Measurements from ENCODE around the gene DDX55.

DNA sequence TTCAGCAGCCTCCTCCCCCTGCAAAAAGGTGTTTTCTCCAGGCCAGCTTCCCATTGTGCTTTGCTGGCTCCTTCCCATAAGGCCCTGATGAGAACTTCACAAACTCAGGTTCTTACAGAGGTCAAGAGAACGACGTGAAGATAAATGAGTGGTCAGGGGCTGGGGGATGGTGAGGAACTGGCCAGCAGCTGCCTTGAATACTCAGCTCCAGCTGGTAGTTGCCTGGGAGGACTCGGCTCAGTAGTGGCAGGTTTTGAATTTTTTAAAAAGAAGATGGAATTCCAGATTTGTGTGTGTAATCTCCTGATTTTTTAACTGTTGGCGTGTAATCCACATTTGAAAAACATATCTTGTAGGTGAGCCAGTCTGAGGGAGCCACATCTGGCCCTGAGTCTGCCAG lies 5.9 kb downstream of the DDX55 start:
- TF ChIP-seq, protein P1, sequence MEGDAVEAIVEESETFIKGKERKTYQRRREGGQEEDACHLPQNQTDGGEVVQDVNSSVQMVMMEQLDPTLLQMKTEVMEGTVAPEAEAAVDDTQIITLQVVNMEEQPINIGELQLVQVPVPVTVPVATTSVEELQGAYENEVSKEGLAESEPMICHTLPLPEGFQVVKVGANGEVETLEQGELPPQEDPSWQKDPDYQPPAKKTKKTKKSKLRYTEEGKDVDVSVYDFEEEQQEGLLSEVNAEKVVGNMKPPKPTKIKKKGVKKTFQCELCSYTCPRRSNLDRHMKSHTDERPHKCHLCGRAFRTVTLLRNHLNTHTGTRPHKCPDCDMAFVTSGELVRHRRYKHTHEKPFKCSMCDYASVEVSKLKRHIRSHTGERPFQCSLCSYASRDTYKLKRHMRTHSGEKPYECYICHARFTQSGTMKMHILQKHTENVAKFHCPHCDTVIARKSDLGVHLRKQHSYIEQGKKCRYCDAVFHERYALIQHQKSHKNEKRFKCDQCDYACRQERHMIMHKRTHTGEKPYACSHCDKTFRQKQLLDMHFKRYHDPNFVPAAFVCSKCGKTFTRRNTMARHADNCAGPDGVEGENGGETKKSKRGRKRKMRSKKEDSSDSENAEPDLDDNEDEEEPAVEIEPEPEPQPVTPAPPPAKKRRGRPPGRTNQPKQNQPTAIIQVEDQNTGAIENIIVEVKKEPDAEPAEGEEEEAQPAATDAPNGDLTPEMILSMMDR (IDR thresholded peaks at IDR 0.05), result no peak
- no peak for TF ChIP-seq POLR2A (IDR thresholded peaks at IDR 0.05)

Measured in adrenal gland (tissue), 5 donors.